H9 (cell line): ENCODE results near the gene KCNAB1. TPM values are rescaled to one million over a fixed set of nuclear protein-coding genes. Genes with fewer than 3 reads are reported as not detected.

Source experiments
- DNase-seq: peaks from one replicate; pipeline ENCODE4 v3.0.0-alpha.2; 2017
- H2AFZ ChIP-seq: one replicate; pipeline ENCODE4 v1.6.1; 2013; ENCODE audit warnings: mild to moderate bottlenecking, low read length, control low read depth, moderate library complexity
- H2AK5ac ChIP-seq: 2 replicates; pipeline ENCODE4 v1.6.1; 2013; ENCODE audit warnings: low read length, control low read depth, mixed read lengths; ENCODE audit not compliant: insufficient read length
- H2BK120ac ChIP-seq: one replicate; pipeline ENCODE4 v1.6.1; 2013; ENCODE audit warnings: low read depth, mild to moderate bottlenecking, low read length, control low read depth, inconsistent platforms; ENCODE audit not compliant: poor library complexity, severe bottlenecking
- H2BK12ac ChIP-seq: 2 replicates; pipeline ENCODE4 v1.6.1; 2013; ENCODE audit warnings: low read length, control low read depth, mixed read lengths, low read depth; ENCODE audit not compliant: insufficient read length
- H2BK15ac ChIP-seq: 2 replicates; pipeline ENCODE4 v1.6.1; 2013; ENCODE audit warnings: low read depth, low read length, control low read depth
- H2BK20ac ChIP-seq: one replicate; pipeline ENCODE4 v1.6.1; 2013; ENCODE audit warnings: low read depth, mild to moderate bottlenecking, low read length, control low read depth, inconsistent platforms; ENCODE audit not compliant: poor library complexity, severe bottlenecking
- H2BK5ac ChIP-seq: 2 replicates; pipeline ENCODE4 v1.6.1; 2013; ENCODE audit warnings: low read length, control low read depth, mixed read lengths; ENCODE audit not compliant: insufficient read length
- H3K14ac ChIP-seq: 2 replicates; pipeline ENCODE4 v1.6.1; 2013; ENCODE audit warnings: low read length, control low read depth; ENCODE audit not compliant: insufficient read depth
- H3K18ac ChIP-seq: 2 replicates; pipeline ENCODE4 v1.6.1; 2013; ENCODE audit warnings: low read depth, mild to moderate bottlenecking, mixed read lengths, low read length, control low read depth; ENCODE audit not compliant: insufficient read length
- H3K23ac ChIP-seq: 2 replicates; pipeline ENCODE4 v1.6.1; 2013; ENCODE audit warnings: low read length, control low read depth, mixed read lengths, low read depth; ENCODE audit not compliant: insufficient read length
- H3K23me2 ChIP-seq: 2 replicates; pipeline ENCODE4 v1.6.1; 2013; ENCODE audit warnings: low read depth, mild to moderate bottlenecking, mixed read lengths, low read length, control low read depth; ENCODE audit not compliant: insufficient read length, poor library complexity, severe bottlenecking
- H3K27ac ChIP-seq: 2 replicates; pipeline ENCODE4 v1.5.1; 2013; ENCODE audit warnings: low read length, control low read depth, mixed read lengths, low read depth; ENCODE audit not compliant: insufficient read length
- H3K27me3 ChIP-seq: 2 replicates; pipeline ENCODE4 v1.6.1; 2013; ENCODE audit warnings: low read length, control low read depth, inconsistent platforms; ENCODE audit not compliant: insufficient read depth
- H3K4ac ChIP-seq: 2 replicates; pipeline ENCODE4 v1.6.1; 2013; ENCODE audit warnings: low read depth, mild to moderate bottlenecking, control low read depth, inconsistent platforms, low read length, moderate library complexity
- H3K4me1 ChIP-seq: 2 replicates; pipeline ENCODE4 v1.6.1; 2013; ENCODE audit warnings: low read length, control low read depth, inconsistent platforms; ENCODE audit not compliant: insufficient read depth
- H3K4me2 ChIP-seq: 2 replicates; pipeline ENCODE4 v1.6.1; 2013; ENCODE audit warnings: low read length, control low read depth, mixed read lengths; ENCODE audit not compliant: insufficient read length, insufficient read depth
- H3K56ac ChIP-seq: 2 replicates; pipeline ENCODE4 v1.6.1; 2013; ENCODE audit warnings: low read depth, mild to moderate bottlenecking, mixed read lengths, low read length, control low read depth; ENCODE audit not compliant: insufficient read length
- H3K79me1 ChIP-seq: 2 replicates; pipeline ENCODE4 v1.6.1; 2013; ENCODE audit warnings: low read depth, mild to moderate bottlenecking, moderate library complexity, low read length, control low read depth, inconsistent platforms; ENCODE audit not compliant: insufficient read depth, poor library complexity, severe bottlenecking
- H3K79me2 ChIP-seq: 2 replicates; pipeline ENCODE4 v1.6.1; 2013; ENCODE audit warnings: low read length, control low read depth, inconsistent platforms; ENCODE audit not compliant: insufficient read depth
- H3K9ac ChIP-seq: 2 replicates; pipeline ENCODE4 v1.6.1; 2013; ENCODE audit warnings: low read length, control low read depth, mixed read lengths; ENCODE audit not compliant: insufficient read length; ENCODE audit errors: extremely low read depth
- H3K9me3 ChIP-seq: one replicate; pipeline ENCODE4 v1.6.1; 2013; ENCODE audit warnings: low read depth, low read length, inconsistent platforms; ENCODE audit not compliant: control insufficient read depth
- H3T11ph ChIP-seq: one replicate; pipeline ENCODE4 v1.6.1; 2013; ENCODE audit warnings: mild to moderate bottlenecking, low read length, control low read depth, inconsistent platforms
- H4K20me1 ChIP-seq: one replicate; pipeline ENCODE4 v1.6.1; 2013; ENCODE audit not compliant: control insufficient read depth, insufficient read length, insufficient read depth
- H4K5ac ChIP-seq: 2 replicates; pipeline ENCODE4 v1.6.1; 2013; ENCODE audit warnings: low read depth, mild to moderate bottlenecking, mixed read lengths, low read length, control low read depth; ENCODE audit not compliant: insufficient read length
- H4K8ac ChIP-seq: replicated peaks from 2 replicates; pipeline ENCODE4 v1.6.1; 2013; ENCODE audit warnings: low read length, control low read depth, mixed read lengths, low read depth; ENCODE audit not compliant: insufficient read length
- H4K91ac ChIP-seq: 2 replicates; pipeline ENCODE4 v1.6.1; 2013; ENCODE audit warnings: low read depth, mild to moderate bottlenecking, moderate library complexity, mixed read lengths, low read length, control low read depth; ENCODE audit not compliant: insufficient read length
- H3K27ac Mint-ChIP-seq, 3 experiments: 2 replicates in 2 of 3; 3 replicates in 1 of 3; pipeline ENCODE4 v1.8.0; 2020 to 2021; ENCODE audit warnings: mixed read lengths in 3 of 3, mild to moderate bottlenecking in 1 of 3, moderate library complexity in 1 of 3
- H3K27me3 Mint-ChIP-seq: 2 replicates; pipeline ENCODE4 v1.8.0; 2021; ENCODE audit warnings: low read depth, mild to moderate bottlenecking, moderate library complexity, mixed read lengths
- H3K36me3 Mint-ChIP-seq, 3 experiments: 2 replicates in 2 of 3; 3 replicates in 1 of 3; pipeline ENCODE4 v1.8.0; 2020 to 2021; ENCODE audit warnings: low read depth in 3 of 3, mixed read lengths in 3 of 3; ENCODE audit not compliant: insufficient read depth in 1 of 3
- H3K4me1 Mint-ChIP-seq, 2 experiments: 2 replicates each; pipeline ENCODE4 v1.8.0; 2020; ENCODE audit warnings: mixed read lengths in 2 of 2
- H3K4me3 Mint-ChIP-seq, 2 experiments: 2 replicates in 1 of 2; 3 replicates in 1 of 2; pipeline ENCODE4 v1.8.0; 2020 to 2021; ENCODE audit warnings: mild to moderate bottlenecking in 2 of 2, mixed read lengths in 2 of 2, moderate library complexity in 1 of 2
- H3K9me3 Mint-ChIP-seq, 2 experiments: 2 replicates in 1 of 2; 3 replicates in 1 of 2; pipeline ENCODE4 v1.8.0; 2020; ENCODE audit warnings: mild to moderate bottlenecking in 2 of 2, mixed read lengths in 2 of 2, moderate library complexity in 1 of 2
- WGBS: extraction: QIAGEN DNeasy Blood & Tissue Kit; methylation state at CpG from one replicate; pipeline ENCODE4 v1.1.7; 2013; ENCODE audit warnings: missing lambda C conversion rate, low lambda C conversion rate, mixed read lengths; ENCODE audit not compliant: insufficient read length; ENCODE audit errors: extremely low coverage; 5-methylcytosine and 5-hydroxymethylcytosine counted together
- total RNA-seq: library from RNA; stranded (reverse); gene quantifications from 2 replicates; pipeline ENCODE4 v1.2.1, GENCODE V29; 2021
- TF ChIP-seq, protein P1 (sequence below): fragments of 200-600 bp; sonication (generic); conservative IDR thresholded peaks from 3 replicates; pipeline ENCODE4 v1.8.0; 2021; ENCODE audit warnings: antibody characterized with exemption, mild to moderate bottlenecking

The KCNAB1 gene
- total RNA-seq, 1 experiment from 2014 or later = 3.7 TPM

DNA sequence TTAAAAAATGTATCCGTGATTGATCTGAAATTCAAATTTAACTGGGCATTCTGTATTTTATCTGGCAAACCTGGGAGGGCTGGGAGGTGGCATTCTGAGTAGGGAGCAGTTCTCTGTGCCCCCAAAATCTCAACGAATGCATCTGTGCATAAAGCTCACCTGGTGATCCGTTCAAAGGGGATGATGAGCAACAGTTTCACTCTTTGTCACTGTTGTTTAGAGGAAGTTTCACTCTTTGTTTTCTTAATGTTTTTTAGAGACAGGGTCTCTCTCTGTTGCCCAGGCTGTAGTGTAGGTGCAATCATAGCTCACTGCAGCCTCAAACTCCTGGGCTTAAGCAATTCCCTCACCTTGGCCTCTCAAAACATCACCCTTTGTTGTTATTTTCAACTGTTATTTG is 247.8 kb downstream of the KCNAB1 start:
- WGBS = no CpG with 5 or more reads among the region's 3 CpGs
- H3K14ac ChIP-seq = no peak overlapping the region
- no peak overlapping the region for H2BK120ac ChIP-seq
- no peaks in the 10 kb centered on the region for H3K27me3 Mint-ChIP-seq
- no peak overlapping the region for H4K91ac ChIP-seq
- no peak overlapping the region for H4K5ac ChIP-seq
- H2AFZ ChIP-seq = no peak overlapping the region
- H2BK20ac ChIP-seq = no peak overlapping the region
- H3K79me2 ChIP-seq = no peaks in the 10 kb centered on the region
- H3K27me3 ChIP-seq = no peaks in the 10 kb centered on the region
- no peak for DNase-seq
- H3K4me1 ChIP-seq = peaks cover 9% of the 10 kb centered on the region
- peak overlapping the region in 2 of 3 experiments; percentile 51 to 81; a peak in 3 of 7 replicates for H3K27ac Mint-ChIP-seq
- H3T11ph ChIP-seq = no peak overlapping the region
- no peak overlapping the region for H3K56ac ChIP-seq
- H3K4me1 Mint-ChIP-seq = peaks cover 62 to 65% of the 10 kb centered on the region in 2 experiments
- H3K23ac ChIP-seq = no peak overlapping the region
- no peak overlapping the region for H2BK12ac ChIP-seq
- no peak overlapping the region for H3K27ac ChIP-seq
- no peak overlapping the region for H4K8ac ChIP-seq
- TF ChIP-seq, protein P1, sequence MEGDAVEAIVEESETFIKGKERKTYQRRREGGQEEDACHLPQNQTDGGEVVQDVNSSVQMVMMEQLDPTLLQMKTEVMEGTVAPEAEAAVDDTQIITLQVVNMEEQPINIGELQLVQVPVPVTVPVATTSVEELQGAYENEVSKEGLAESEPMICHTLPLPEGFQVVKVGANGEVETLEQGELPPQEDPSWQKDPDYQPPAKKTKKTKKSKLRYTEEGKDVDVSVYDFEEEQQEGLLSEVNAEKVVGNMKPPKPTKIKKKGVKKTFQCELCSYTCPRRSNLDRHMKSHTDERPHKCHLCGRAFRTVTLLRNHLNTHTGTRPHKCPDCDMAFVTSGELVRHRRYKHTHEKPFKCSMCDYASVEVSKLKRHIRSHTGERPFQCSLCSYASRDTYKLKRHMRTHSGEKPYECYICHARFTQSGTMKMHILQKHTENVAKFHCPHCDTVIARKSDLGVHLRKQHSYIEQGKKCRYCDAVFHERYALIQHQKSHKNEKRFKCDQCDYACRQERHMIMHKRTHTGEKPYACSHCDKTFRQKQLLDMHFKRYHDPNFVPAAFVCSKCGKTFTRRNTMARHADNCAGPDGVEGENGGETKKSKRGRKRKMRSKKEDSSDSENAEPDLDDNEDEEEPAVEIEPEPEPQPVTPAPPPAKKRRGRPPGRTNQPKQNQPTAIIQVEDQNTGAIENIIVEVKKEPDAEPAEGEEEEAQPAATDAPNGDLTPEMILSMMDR = no peak
- H3K23me2 ChIP-seq = no peaks in the 10 kb centered on the region
- H2BK15ac ChIP-seq = no peak overlapping the region
- no peaks in the 10 kb centered on the region for H3K36me3 Mint-ChIP-seq
- H2BK5ac ChIP-seq = no peak overlapping the region
- no peak overlapping the region for H2AK5ac ChIP-seq
- H3K79me1 ChIP-seq = no peaks in the 10 kb centered on the region
- no peak overlapping the region for H3K4ac ChIP-seq
- no peak overlapping the region for H3K9ac ChIP-seq
- H3K9me3 Mint-ChIP-seq = no peaks in the 10 kb centered on the region
- H3K9me3 ChIP-seq = no peaks in the 10 kb centered on the region
- no peaks in the 10 kb centered on the region for H4K20me1 ChIP-seq
- no peak overlapping the region for H3K18ac ChIP-seq
- H3K4me3 Mint-ChIP-seq = no peak overlapping the region; a peak in 2 of 5 replicates
- H3K4me2 ChIP-seq = no peak overlapping the region
